Stimulated activated CD4-positive, alpha-beta T cell treated with anti-CD3 and anti-CD28 coated beads, Interleukin-15, amount 100 ng/mL, for 48 hours (primary cell): ENCODE data around the gene RGS7.
"Not testable (repeated sequence)": the region's sequence is repeated elsewhere in the genome, so short reads cannot be mapped to it uniquely, and the experiment has no call there.

Experiments
- DNase-seq, 2 donors: peaks; one replicate each; pipeline ENCODE4 v3.0.0-alpha.2; 2020; ENCODE audit warnings: low read depth in 2 of 2

RGS7 gene

GRCh38 chr1:241271427-241271826, 85.6 kb downstream of the RGS7 start:
- DNase-seq: no peak

- DNase-seq: no peak
Measured at GRCh38 chr1:241270016-241270415, 87.0 kb downstream of the RGS7 start.

- DNase-seq: no peak
Measured at GRCh38 chr1:241269116-241269515, 87.9 kb downstream of the RGS7 start.

- DNase-seq: no peak
Measured at GRCh38 chr1:241266121-241266520, 90.9 kb downstream of the RGS7 start.

- DNase-seq: no peak
Measured at GRCh38 chr1:241265428-241265827, 91.6 kb downstream of the RGS7 start.

GRCh38 chr1:241263346-241263745, 93.7 kb downstream of the RGS7 start:
- no peak for DNase-seq

- no peak for DNase-seq
Measured at GRCh38 chr1:241253471-241253870, 103.5 kb downstream of the RGS7 start.

- no peak for DNase-seq
Measured at GRCh38 chr1:241250465-241250864, 106.5 kb downstream of the RGS7 start.

- DNase-seq: no peak
Measured at GRCh38 chr1:241240069-241240468, 116.9 kb downstream of the RGS7 start.

GRCh38 chr1:241237873-241238272, 119.1 kb downstream of the RGS7 start:
- no peak for DNase-seq

GRCh38 chr1:241235256-241235897, 121.6 kb downstream of the RGS7 start:
- no peak for DNase-seq

- no peak for DNase-seq
Measured at GRCh38 chr1:241229711-241230110, 127.3 kb downstream of the RGS7 start.

GRCh38 chr1:241229216-241229615, 127.8 kb downstream of the RGS7 start:
- no peak for DNase-seq

GRCh38 chr1:241228339-241228738, 128.7 kb downstream of the RGS7 start:
- no peak for DNase-seq

GRCh38 chr1:241225741-241226140, 131.3 kb downstream of the RGS7 start:
- DNase-seq: no peak

- not testable (repeated sequence) for DNase-seq
Measured at GRCh38 chr1:241224189-241224588, 132.8 kb downstream of the RGS7 start.

- DNase-seq: not testable (repeated sequence)
Measured at GRCh38 chr1:241222813-241223212, 134.2 kb downstream of the RGS7 start.

GRCh38 chr1:241221319-241221718, 135.7 kb downstream of the RGS7 start:
- no peak for DNase-seq

- not testable (repeated sequence) for DNase-seq
Measured at GRCh38 chr1:241220913-241221312, 136.1 kb downstream of the RGS7 start.

- DNase-seq: no peak
Measured at GRCh38 chr1:241219449-241219848, 137.6 kb downstream of the RGS7 start.

GRCh38 chr1:241217516-241217915, 139.5 kb downstream of the RGS7 start:
- no peak for DNase-seq

- no peak for DNase-seq
Measured at GRCh38 chr1:241215683-241216082, 141.3 kb downstream of the RGS7 start.

GRCh38 chr1:241215203-241215602, 141.8 kb downstream of the RGS7 start:
- DNase-seq: no peak

GRCh38 chr1:241213139-241213538, 143.9 kb downstream of the RGS7 start:
- DNase-seq: no peak
